ENCODE data around the gene TRIM5. TPM values are rescaled to one million over a fixed set of nuclear protein-coding genes. Genes with fewer than 3 reads are reported as not detected.
"Not testable (repeated sequence)": the region's sequence is repeated elsewhere in the genome, so short reads cannot be mapped to it uniquely, and the experiment has no call there.

The TRIM5 gene
- total and polyA plus RNA-seq, 2 donors (not counting 1 experiment from before 2014, with no cell fraction given): 10.1 to 39.5 TPM

GRCh38 chr11:5656956-5657355, 27.9 kb downstream of the TRIM5 start:
- CTCF ChIA-PET; H3K9me3 ChIP-seq (ENCODE audit: control extremely low read depth in 1 of 3, control insufficient read depth in 2 of 3, insufficient read depth in 1 of 3, low read length in 2 of 3); H3K79me2 ChIP-seq (ENCODE audit: control insufficient read depth, insufficient read depth, low read length); intact Hi-C loops (cut with micrococcal nuclease); H3K4me3 ChIP-seq (ENCODE audit: control extremely low read depth in 1 of 5, extremely low read depth in 1 of 5, insufficient read depth in 1 of 5, low read depth in 2 of 5, low read length in 4 of 5); H3K4me2 ChIP-seq (replicated peaks; ENCODE audit: low read depth, low read length, poor library complexity, severe bottlenecking); H3K36me3 ChIP-seq (replicated peaks in 1 of 2; ENCODE audit: control extremely low read depth in 1 of 2, control insufficient read depth in 1 of 2, extremely low read depth in 1 of 2, insufficient read depth in 2 of 2, low read length in 1 of 2); H4K20me1 ChIP-seq (ENCODE audit: control insufficient read depth, insufficient read depth, low read length, poor library complexity, severe bottlenecking); H2AFZ ChIP-seq (ENCODE audit: insufficient read depth, low read depth, low read length, poor library complexity, severe bottlenecking); H3K9me3 Mint-ChIP-seq (ENCODE audit: insufficient read depth); H3K4me1 ChIP-seq (ENCODE audit: control insufficient read depth in 2 of 2, insufficient read depth in 2 of 2, low read length in 2 of 2); H3K4me1 Mint-ChIP-seq; H3K27me3 ChIP-seq (replicated peaks in 1 of 4; ENCODE audit: control extremely low read depth in 1 of 4, control insufficient read depth in 3 of 4, insufficient read depth in 4 of 4, low read length in 3 of 4); H3K9ac ChIP-seq (ENCODE audit: low read length); H3K27me3 Mint-ChIP-seq; H3K4me3 Mint-ChIP-seq; DNase-seq; POLR2A ChIA-PET; H3K27ac Mint-ChIP-seq; ATAC-seq (ENCODE audit: low read depth); H3K27ac ChIP-seq (ENCODE audit: low read length in 2 of 2): not testable (repeated sequence)
- WGBS (ENCODE audit: insufficient coverage): no CpG with 5 or more reads among the region's 2 CpGs

GRCh38 chr11:5655474-5655873, 29.4 kb downstream of the TRIM5 start:
- TF ChIP-seq EZH2 (IDR thresholded peaks at IDR 0.05; ENCODE audit: borderline replicate concordance, insufficient read depth, low read depth, low read length, poor library complexity, severe bottlenecking): no peak
- TF ChIP-seq CTCF (IDR thresholded peaks at IDR 0.05): no peak
- no peak overlapping the region for H3K9ac ChIP-seq (ENCODE audit: low read length)
- H3K79me2 ChIP-seq (ENCODE audit: control insufficient read depth, insufficient read depth, low read length): no peaks in the 10 kb centered on the region
- H2AFZ ChIP-seq (ENCODE audit: insufficient read depth, low read depth, low read length, poor library complexity, severe bottlenecking): no peak overlapping the region
- DNase-seq: no peak
- Mint-ChIP-seq H3K4me3 (no peak overlapping the region), H3K27ac (no peak overlapping the region), H3K4me1 (no peaks in the 10 kb centered on the region), H3K9me3 (ENCODE audit: insufficient read depth) (peaks cover 1% of the 10 kb centered on the region), H3K27me3 (no peaks in the 10 kb centered on the region)
- H3K9me3 ChIP-seq (ENCODE audit: control extremely low read depth in 1 of 3, control insufficient read depth in 2 of 3, insufficient read depth in 1 of 3, low read length in 2 of 3): peaks cover 1 to 6% (median 3%) of the 10 kb centered on the region in 3 donors
- no CpG with 5 or more reads among the region's 4 CpGs for WGBS (ENCODE audit: insufficient coverage)
- no peaks in the 10 kb centered on the region for H4K20me1 ChIP-seq (ENCODE audit: control insufficient read depth, insufficient read depth, low read length, poor library complexity, severe bottlenecking)
- no peak overlapping the region for H3K4me2 ChIP-seq (replicated peaks; ENCODE audit: low read depth, low read length, poor library complexity, severe bottlenecking)
- POLR2A ChIA-PET: no interaction called here
- no peaks in the 10 kb centered on the region for H3K27me3 ChIP-seq (replicated peaks in 1 of 4; ENCODE audit: control extremely low read depth in 1 of 4, control insufficient read depth in 3 of 4, insufficient read depth in 4 of 4, low read length in 3 of 4)
- no peak for ATAC-seq (ENCODE audit: low read depth)
- H3K36me3 ChIP-seq (replicated peaks in 1 of 2; ENCODE audit: control extremely low read depth in 1 of 2, control insufficient read depth in 1 of 2, extremely low read depth in 1 of 2, insufficient read depth in 2 of 2, low read length in 1 of 2): no peaks in the 10 kb centered on the region
- no peaks in the 10 kb centered on the region for H3K4me1 ChIP-seq (ENCODE audit: control insufficient read depth in 2 of 2, insufficient read depth in 2 of 2, low read length in 2 of 2)
- intact Hi-C loops (cut with micrococcal nuclease): no loop called here
- CTCF ChIA-PET: no interaction called here
- H3K27ac ChIP-seq (ENCODE audit: low read length in 2 of 2): no peak overlapping the region
- H3K4me3 ChIP-seq (ENCODE audit: control extremely low read depth in 1 of 5, extremely low read depth in 1 of 5, insufficient read depth in 1 of 5, low read depth in 2 of 5, low read length in 4 of 5): no peak overlapping the region

Measured in B cell (primary cell).